GM12865 (cell line): Measurements from ENCODE around the gene ADRA2C.

ENCODE experiments used
- DNase-seq: peaks from one replicate; pipeline ENCODE4 v3.0.0; 2010; ENCODE audit warnings: low read depth
- H3K4me3 ChIP-seq: 2 replicates; pipeline ENCODE4 v1.5.1; 2011; ENCODE audit warnings: mild to moderate bottlenecking, low read depth, low read length, control low read depth
- CTCF ChIP-seq: IDR thresholded peaks from 2 replicates; pipeline ENCODE4 v1.5.1; 2011; ENCODE audit warnings: low read length, control low read depth, low read depth, inconsistent platforms; ENCODE audit not compliant: insufficient read depth; ENCODE audit errors: missing control alignments

The ADRA2C gene

DNA sequence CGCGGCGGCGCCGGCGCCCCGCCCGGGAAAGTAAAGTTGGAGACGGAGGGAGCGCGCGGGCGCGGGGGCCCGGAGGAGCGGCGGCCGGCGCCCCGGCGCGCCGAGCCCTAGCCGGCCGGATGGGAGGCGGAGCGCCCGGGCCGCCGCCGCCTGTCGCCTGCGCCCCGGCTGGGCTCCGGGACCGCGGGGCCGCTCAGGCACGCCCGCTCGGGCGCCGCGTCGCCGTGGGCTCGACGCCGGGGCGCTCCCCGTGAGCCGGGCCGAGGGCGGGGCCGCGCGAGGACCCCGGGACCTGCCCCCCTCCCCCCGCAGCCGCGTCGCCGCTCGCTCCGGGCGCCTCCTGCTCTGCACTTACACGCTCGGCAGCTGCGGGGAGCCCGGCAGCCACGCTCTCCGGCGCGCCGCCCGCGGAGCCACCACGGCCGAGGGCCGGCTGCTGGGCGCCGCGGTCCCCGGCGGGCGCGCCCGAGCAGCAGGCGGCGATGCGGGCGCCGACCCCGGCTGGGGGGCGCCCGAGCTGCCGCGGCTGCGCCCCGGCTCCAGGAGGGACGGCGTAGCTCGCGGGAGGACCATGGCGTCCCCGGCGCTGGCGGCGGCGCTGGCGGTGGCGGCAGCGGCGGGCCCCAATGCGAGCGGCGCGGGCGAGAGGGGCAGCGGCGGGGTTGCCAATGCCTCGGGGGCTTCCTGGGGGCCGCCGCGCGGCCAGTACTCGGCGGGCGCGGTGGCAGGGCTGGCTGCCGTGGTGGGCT, at the start of gene ADRA2C:
Gene ADRA2C (plus strand): TSS at position 350 of the 749 bp plus-strand sequence. CDS start 222 bp downstream, at position 572.
- H3K4me3 ChIP-seq, result no peak within 1 kb of the TSS
- DNase-seq, result no peak
- no peak for TF ChIP-seq CTCF

- DNase-seq, result no peak
- H3K4me3 ChIP-seq, result no peak overlapping the region
- TF ChIP-seq CTCF, result no peak
Observed at GRCh38 chr4:3716631-3717235, 49.5 kb upstream of the ADRA2C start.

- no peak for TF ChIP-seq CTCF
- DNase-seq, result no peak
- no peak overlapping the region for H3K4me3 ChIP-seq
Observed at GRCh38 chr4:3717241-3717640, 48.9 kb upstream of the ADRA2C start.

DNA sequence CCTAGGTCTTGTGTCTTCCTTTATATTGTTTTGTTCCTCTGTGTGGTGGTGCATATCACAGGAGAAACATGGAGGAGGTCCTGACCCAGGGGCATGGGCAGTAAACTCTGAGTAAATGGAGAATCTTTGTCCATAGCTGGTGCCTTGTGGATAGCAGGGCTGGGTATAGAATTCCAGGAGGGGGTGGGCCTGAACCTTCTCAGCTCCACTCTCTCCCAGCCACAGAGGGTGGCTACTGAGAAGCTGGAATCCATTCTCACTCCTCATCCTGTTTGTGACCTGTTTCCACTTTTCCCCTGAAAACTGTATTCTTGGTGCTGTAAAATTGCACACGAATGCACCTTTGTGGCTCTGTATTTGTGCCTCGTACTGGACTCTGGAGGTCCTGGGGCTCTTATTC, 47.7 kb upstream of the ADRA2C start:
- H3K4me3 ChIP-seq, result no peak overlapping the region
- no peak for TF ChIP-seq CTCF
- DNase-seq, result no peak

- no peak for DNase-seq
- TF ChIP-seq CTCF, result no peak
Observed at GRCh38 chr4:3719191-3719590, 47.0 kb upstream of the ADRA2C start.

GRCh38 chr4:3719836-3720235, 46.3 kb upstream of the ADRA2C start:
- DNase-seq, result no peak
- TF ChIP-seq CTCF, result no peak
- no peak overlapping the region for H3K4me3 ChIP-seq

More at GRCh38 chr4:3719191-3719590, 47.0 kb upstream of the ADRA2C start:
- no peak overlapping the region for H3K4me3 ChIP-seq
